Activated CD8-positive, alpha-beta memory T cell treated with anti-CD3 and anti-CD28 coated beads, Interleukin-2, amount 50 U/mL, for 24 hours (primary cell): ENCODE results near the gene IMPA2.
A peak's percentile ranks its signal among the peaks of the same experiment; 100 is the strongest.
"Not testable (repeated sequence)": the region's sequence is repeated elsewhere in the genome, so short reads cannot be mapped to it uniquely, and the experiment has no call there.

Experiments used
- DNase-seq: peaks from one replicate; pipeline ENCODE4 v3.0.0-alpha.2; 2020; ENCODE audit errors: extremely low read depth

Gene IMPA2

GRCh38 chr18:11981192-11981542 lies at the start of gene IMPA2:
Gene IMPA2, plus strand, starts transcription at chr18:11981507. Its CDS starts 163 bp downstream, at chr18:11981670.
- DNase-seq = no peak

DNA sequence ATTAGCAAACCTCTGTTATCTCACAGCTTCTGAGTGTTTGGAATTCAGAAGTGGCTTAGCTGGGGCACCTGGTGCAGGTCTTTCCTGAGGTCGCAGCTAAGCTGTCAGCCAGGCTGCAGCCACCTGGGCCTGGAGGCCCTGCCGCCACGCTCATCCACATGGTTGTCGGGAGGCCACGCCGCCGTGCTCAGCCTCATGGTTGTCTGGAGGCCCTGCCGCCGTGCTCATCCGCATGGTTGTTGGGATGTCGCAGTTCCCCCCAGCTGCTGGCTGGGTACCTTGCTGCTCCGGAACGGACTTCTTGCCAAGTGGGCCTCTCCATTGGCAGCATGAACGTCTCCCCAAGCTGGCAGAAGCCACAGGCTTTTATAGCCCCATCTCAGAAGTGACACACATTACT lies 48.9 kb upstream of the IMPA2 start:
- DNase-seq = no peak

GRCh38 chr18:11937874-11938478 lies 43.3 kb upstream of the IMPA2 start:
- DNase-seq = peak; percentile 44

DNA sequence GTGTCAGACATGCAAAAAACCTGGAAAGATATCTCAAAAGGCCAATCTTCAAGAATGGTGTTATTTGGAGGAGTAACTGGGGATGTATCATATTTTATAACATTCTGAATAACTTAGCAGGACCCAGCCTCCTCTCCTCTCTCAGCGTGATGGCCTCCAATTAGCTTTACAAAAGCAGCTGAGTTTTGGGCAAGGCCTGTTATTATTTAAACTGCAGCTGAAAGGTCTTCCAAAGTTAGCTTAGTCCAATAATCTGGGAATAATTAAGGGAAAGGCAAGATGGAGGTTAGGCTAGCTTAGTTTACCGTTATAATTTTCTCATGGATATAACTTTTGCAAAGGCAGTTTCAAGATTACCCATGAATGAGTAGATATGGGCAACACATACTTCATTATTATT lies 40.4 kb upstream of the IMPA2 start:
- no peak for DNase-seq

DNA sequence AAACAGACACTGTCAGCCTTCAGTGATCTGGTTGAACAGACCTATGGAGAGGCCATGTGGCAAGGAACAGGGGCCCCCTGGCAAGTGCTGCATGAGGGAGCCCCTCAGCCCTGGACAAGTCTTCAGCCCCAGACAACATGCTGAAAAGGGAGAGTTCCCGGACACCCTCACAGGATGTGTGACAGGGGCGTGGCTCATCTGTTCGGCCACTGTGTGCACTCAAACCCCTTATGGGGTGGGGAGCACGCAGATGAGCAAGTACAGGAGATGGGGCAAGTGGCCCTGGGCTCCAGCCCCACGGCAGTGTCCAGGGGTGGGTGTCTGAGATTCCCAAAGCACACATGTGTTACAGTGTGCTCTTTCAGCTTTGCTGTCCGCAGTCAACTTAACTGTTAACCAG lies 37.8 kb upstream of the IMPA2 start:
- DNase-seq = no peak

GRCh38 chr18:11944252-11944651 lies 37.1 kb upstream of the IMPA2 start:
- no peak for DNase-seq

GRCh38 chr18:11944786-11945185 lies 36.5 kb upstream of the IMPA2 start:
- DNase-seq = no peak

DNA sequence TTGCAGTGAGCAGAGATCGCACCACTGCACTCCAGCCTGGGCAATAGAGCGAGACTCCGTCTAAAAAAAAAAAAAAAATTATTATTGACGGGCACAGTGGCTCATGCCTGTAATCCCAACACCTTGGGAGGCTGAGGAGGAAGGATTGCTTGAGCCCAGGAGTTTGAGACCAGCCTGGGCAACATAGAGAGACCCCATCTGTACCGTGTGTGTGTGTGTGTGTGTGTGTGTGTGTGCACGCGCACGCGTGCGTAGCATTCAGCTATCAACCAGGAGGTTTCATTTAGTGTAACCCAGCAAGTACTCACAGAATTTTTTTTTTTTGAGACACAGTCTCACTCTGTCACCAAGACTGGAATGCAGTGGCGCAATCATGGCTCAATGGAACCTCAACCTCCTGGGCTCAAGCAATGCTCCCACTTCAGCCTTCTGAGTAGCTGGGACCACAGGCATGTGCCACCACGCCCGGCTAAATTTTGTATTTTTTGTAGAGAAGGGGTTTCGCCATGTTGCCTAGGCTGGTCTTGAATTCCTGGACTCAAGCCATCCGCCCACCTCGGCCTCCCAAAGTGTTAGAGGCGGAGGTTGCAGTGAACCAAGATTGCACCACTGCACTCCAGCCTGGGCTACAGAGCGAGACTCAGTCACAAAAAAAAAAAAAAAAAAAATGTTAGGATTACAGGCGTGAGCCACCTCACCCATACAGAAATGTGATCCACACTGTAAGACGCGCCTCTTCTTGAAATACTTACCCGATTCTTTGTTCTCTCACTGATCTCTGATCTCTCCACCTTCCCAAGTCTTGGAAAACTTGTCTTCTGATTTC lies 35.3 kb upstream of the IMPA2 start:
- not testable (repeated sequence) for DNase-seq

DNA sequence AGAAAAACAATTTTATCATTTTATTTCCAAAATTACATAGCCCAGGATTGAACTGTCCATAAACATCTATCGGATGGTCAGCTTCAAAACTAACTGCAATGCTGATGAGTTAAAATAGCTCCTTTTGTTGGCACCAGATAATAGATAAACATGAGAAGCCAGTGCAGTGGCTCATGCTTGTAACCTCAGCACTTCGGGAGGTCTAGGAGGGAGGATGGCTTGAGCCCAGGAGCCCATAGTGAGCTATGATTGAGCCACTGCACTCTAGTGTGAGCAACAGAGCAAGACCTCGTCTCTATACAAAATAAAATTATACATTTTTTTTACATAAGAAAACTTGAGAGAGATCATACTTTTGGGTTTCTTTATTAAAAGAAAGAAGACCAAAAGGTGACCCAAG lies 34.6 kb upstream of the IMPA2 start:
- DNase-seq = no peak

GRCh38 chr18:11947214-11948191 lies 33.8 kb upstream of the IMPA2 start:
- DNase-seq = peak; percentile 30

GRCh38 chr18:11948852-11949523 lies 32.3 kb upstream of the IMPA2 start:
- no peak for DNase-seq

GRCh38 chr18:11950824-11951223 lies 30.5 kb upstream of the IMPA2 start:
- no peak for DNase-seq

- DNase-seq = no peak
Observed at GRCh38 chr18:11951390-11951851, 29.9 kb upstream of the IMPA2 start.

DNA sequence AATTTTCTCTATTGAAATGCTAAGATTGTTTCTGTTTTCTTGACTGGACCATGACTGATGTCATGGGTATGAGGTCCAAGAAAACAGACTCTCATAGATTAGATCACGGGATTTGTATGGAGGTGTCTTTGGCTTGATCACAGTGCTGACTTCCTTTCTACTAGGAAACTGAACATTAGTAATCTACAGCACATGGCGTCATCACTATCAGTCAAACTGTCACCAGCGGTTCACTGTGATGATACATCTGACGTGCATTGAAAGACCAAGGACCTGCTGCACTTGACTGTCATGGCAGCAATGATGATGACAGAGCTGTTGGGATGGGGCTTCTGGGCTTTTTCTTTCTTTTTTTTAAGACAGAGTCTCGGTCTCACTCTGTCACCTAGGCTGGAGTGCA lies 28.2 kb upstream of the IMPA2 start:
- DNase-seq = no peak

GRCh38 chr18:11955239-11956029 lies 25.9 kb upstream of the IMPA2 start:
- DNase-seq = no peak

DNA sequence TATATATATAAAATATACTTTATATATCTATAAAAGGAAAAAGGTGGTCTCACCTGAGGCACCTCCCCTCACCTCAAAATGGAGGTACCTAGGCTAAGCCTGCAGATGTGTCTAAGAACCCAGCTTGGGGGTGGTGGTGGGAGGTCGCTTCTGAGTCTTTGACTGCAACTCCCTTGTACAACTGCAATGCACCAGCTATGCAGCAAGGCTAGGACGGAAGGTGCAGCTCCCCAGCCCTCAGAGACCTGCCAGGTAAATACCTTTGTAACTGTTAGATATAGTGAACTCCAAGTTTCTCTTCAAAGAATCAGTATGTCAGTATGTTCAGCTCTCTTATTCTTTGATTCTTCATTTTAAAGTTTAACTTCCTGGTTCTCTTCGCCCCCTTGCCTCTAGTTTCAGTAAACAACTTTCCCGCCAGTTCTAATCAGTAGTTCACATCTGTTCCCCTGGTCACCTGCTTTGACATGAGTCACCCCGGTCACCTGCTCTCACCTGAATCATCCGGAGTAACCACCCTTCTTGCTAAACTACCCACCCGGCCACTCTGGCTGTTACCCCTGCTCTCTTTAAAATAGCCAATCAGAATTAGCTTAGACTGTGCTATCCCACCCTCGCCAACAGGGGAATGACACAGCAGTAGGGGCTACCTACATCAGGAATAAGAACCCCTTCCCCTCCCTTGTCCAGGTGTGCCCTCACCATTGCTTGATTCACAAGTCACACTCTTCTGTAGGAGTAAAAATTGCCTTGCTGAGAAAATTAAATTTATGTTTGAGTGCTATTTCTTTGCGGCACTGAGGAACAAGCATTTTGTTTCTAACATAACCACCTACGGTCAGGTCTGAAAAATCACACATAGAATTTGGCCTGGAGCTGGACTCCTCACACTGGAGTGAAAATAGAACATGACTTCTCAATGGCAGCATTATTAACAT lies 24.7 kb upstream of the IMPA2 start:
- DNase-seq = no peak

DNA sequence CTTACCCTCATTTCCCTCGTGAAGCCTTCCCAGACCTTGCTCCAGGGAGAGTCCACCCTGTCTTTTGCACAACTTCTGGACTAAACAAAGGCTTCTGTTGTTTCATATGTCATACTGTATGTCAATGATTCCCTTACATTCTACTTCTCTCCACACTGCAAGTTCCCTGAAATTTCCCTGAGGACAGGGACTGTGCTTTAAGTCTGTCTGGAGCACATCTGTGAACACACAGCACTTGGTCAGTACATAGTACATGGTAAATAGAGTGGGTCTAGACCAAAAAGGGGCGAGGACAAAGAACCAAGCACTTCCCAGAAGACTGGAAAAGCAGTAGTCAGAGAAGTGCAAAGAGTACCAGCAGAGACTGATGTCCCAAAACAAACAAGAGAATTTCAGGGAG lies 23.7 kb upstream of the IMPA2 start:
- DNase-seq = no peak

- DNase-seq = not testable (repeated sequence)
Observed at GRCh38 chr18:11959651-11960050, 21.7 kb upstream of the IMPA2 start.

GRCh38 chr18:11960743-11961380 lies 20.4 kb upstream of the IMPA2 start:
- DNase-seq = no peak
